GM18867 (cell line): ENCODE data around the gene CASKIN2.

ENCODE experiments used
- ATAC-seq: cut with Tn5 transposase; IDR thresholded peaks from one replicate; pipeline ENCODE4 v1.9.1; 2021; ENCODE audit warnings: mild to moderate bottlenecking, moderate library complexity; ENCODE audit not compliant: unreplicated experiment

Gene CASKIN2

GRCh38 chr17:75515496-75516254 is at the start of gene CASKIN2:
CASKIN2 (minus strand) TSS chr17:75515537; CDS start chr17:75513804, 1,733 bp downstream.
- ATAC-seq, result peak; percentile 51

DNA sequence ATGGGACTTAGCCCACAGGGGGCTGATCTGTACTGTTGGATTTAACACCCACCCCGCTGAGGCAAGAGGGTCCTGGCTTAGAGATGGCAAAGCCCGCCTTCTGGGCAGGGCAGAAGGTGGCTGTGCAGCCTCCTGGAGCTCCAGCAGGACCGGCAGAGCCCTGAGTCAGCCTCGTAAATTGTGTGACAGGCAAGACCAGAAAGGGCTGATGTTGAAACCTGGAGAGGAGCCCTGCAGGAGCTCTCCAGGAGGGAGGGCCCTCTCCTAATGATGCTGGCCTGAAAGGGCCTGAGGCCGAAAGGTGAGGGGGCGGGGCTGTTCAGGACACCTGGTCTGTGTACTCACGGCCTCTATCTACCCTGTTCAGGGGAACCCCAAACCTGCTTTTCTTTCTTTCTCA is 49.7 kb upstream of the CASKIN2 start:
- no peak for ATAC-seq

GRCh38 chr17:75564195-75564594 is 48.9 kb upstream of the CASKIN2 start:
- no peak for ATAC-seq

- no peak for ATAC-seq
Measured at GRCh38 chr17:75563063-75563758, 47.9 kb upstream of the CASKIN2 start.

GRCh38 chr17:75561927-75562603 is 46.7 kb upstream of the CASKIN2 start:
- ATAC-seq, result no peak

DNA sequence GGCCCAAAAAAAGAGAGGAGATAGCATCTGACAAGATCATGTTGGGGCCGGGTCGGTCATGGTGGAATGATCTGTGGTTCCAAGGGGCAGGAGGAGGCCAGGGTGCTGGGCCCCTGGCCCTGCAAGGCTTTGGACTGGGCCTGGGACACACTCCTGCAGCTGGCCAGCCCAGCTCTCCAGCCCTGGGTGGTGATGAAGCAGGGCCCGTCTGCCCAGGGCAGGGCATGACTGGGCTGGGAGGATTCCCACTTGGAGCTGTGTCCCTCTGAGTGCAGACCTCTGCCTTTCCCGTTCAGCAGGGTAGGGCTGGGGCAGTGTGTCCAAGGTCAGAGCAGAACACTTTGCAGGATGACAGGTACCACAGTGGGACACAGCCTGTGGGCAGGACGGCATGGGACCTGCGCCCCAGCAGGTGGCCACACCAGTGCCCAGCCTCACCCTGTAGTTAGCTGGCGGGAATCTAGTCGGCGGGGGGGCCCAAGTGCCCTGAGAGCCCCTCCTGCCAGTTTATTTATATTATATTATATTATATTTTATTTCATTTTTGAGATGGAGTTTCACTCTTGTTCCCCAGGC is 44.7 kb upstream of the CASKIN2 start:
- no peak for ATAC-seq

DNA sequence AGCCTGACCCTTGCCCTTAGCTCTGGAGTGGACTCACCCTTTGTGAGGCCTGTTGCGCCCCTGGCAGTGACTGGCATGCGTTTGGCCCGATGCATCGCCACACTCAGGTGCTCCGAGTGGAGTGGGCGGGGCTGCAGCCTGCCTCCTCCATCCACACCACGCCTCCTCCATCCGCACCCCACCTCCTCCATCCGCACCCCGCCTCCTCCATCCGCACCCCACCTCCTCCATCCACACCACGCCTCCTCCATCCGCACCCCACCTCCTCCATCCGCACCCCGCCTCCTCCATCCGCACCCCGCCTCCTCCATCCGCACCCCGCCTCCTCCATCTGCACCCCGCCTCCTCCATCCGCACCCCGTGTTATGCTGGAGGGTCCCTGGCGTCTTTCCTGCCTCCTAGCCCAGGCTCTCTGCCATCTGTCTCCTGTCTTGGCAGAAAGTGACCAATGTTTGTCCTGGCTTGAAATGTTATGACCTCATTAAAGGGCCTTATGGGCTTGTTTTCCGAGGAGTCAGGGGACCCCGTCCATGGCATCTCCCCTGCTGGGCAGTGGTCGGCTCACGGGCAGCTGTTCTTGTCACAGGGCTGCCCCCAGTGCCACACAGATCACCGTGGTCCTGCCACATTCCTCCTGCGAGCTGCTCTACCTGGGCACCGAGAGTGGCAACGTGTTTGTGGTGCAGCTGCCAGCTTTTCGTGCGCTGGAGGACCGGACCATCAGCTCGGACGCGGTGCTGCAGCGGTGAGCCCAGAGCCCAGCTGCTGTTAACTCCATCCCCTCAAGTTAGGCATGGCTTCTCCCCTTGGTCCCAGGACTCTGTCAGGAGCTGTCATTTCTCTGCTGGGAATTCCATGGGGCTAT is 43.6 kb upstream of the CASKIN2 start:
- ATAC-seq, result no peak

- ATAC-seq, result no peak
Measured at GRCh38 chr17:75557852-75558665, 42.7 kb upstream of the CASKIN2 start.

GRCh38 chr17:75557075-75557851 is 41.9 kb upstream of the CASKIN2 start:
- no peak for ATAC-seq

GRCh38 chr17:75555679-75556153 is 40.4 kb upstream of the CASKIN2 start:
- ATAC-seq, result no peak

DNA sequence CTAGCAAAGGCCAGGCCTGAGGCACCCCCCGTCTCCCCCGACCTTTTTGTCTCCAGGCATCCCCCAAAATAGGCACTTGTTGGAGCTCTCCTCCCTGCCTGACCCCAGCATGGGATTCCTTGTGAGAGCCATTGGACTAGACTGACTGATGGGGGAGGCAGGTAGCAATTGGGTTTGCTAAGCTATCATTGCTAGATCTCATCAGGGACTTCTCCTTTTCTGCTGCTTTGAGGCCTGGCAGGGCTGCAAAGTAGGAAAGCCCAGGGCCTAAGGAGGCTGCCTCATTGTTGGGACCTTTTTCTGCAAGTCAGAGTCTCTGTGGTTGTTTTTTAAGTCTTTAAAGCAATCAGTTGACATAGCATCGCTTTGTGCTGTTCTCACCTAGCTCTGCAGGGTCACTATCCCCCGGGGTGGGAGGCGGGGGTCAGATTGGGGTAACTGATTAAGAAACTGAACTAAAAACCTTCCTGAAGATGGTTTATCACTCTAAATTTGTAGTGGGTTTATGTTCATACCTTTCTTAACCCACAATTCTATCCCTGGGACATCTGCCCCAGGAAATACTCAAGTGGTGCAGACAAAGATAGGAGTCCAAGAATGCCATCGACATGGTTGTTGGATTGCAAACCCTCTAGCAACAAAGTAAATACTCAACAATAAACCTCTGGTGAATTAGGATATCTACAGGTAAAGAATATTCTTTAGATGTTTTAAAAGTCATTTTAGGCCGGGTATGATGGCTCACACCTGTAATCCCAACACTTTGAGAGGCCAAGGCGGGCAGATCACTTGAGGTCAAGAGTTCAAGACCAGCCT is 38.2 kb upstream of the CASKIN2 start:
- ATAC-seq, result no peak

DNA sequence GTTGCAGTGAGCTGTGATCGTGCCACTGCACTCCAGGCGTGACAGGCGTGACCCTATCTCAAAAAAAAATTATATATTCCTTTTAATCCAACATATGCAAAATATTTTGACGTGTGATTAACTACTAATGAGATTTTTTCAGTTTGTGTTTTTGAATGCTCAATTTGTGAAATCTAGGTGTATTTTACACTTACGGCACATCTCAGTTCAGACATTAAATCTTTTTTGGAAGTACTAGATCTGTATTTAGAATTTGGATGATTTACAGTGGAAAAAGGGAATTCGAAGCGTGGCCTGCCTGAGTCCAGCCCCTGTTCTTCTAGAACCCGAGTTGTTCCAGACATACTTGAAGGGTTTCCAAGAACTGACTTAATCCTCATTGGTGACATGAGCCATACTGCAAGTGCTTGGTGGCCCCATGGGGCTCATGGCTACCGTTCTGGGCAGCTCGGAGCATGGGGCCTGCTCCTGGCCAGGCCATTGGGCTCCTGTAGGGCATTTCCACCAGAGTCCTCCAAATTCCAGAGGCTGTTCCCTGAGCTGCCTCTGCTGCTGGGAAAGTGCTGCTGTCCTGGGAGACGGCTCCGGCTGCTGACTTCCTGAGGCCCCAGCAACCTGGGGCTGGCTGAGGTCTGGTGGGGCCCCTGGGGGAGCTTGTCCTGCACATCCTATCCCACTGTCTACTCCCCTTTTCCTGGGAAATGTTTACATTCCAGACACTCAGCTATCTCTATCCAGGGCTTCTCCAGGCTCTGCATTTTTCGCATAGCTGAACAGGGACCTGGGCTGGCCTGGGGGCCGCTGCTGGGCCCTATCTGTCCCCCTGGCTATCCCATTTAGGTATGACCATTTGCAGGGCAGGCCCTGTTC is 37.3 kb upstream of the CASKIN2 start:
- ATAC-seq, result no peak

DNA sequence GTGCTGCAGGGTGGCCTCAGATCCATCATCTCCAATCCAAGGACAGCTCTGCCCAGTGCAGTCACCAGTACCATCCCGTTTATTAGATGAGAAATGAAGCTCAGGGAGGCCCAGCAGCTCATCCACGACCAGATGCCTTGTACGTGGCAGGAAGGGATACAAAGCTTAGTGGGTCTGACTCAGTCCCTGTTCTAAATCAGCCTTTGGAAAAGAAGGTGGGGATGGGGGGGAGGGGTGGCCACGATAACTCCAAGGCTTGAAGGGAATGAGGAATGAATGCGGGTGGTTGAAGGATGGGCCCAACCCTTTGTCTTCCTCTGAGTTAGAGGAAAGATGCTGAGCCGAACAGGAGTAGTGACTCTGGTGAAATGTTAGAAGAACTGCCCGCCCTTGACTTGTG is 35.9 kb upstream of the CASKIN2 start:
- no peak for ATAC-seq

DNA sequence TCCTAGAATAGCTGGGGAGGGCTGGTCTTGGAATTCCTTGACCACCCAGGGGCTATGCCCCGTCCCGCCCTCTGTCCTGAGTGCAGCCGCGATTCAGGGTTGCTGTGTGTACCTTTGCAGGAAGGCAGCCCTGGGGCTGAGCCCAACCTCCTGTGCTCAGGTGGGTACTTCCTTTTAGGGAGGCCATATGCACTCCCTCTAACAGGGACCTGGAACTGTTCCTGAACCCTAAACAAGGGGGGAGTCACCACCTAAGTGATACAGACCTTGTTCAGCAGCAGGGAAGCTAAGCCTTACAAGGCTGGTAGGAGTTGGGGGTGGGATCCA is 34.8 kb upstream of the CASKIN2 start:
- ATAC-seq, result no peak

DNA sequence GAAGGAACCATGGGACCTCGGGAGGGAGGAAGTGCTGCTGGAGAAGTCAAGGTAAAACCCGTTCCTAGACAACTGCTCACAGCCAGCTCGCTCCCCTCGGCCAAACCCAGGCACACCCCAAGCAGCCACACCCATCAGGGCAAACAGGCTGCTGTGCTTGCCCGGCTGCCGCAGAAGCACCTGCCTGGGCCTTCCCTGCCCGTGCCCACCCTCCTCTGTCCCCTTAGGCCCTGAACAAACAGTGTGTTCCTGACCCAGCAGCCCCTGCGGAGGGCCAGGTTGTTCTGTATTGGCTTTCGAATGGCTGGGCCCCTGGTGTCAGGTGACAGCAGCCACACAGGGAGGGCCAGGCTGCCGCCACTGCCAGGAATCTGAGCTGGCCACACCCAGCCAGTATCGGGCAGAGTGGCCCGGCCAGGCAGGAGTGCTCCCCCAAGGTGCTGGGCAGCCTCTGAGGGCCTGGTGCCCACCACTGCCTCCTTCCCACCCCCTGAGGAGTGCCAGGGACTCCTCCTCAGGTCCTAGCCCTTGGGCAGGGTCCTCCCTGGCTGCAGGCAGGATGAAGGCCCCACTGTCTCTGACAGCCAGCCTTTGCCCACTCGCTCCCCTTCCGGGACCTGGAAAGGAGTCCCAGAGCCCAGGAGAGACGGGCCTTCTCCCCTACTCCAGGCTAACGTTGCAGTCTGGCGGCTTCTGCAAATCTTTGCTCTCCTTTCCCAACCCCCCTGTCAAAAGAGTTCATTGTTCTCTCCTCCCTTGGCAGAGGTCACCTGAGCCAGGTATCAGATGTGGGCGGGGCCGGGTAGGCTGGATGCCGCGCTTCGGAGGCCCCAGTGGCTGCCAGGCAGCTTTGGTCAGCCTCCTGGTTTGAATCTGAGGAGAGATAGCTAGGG is 34.2 kb upstream of the CASKIN2 start:
- no peak for ATAC-seq

DNA sequence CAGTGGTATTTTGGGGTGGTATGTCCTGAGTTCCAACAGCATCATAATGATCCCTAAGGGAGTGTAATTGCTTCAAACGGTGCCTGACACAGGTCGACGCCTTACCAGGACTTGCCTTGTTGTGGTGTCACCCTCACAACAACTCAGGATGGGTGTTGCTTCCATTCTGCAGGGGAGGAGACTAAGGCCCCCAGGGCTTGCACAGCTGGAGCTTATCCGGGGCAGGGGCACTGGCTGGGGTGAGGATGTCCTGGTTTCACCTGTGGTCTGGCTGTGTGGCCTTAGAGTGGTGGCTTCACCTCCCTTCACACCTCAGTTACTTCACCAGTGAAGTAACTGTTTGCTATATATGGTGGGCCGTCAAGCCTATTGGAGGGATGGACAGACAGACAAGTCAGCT is 33.5 kb upstream of the CASKIN2 start:
- ATAC-seq, result no peak
